ENCODE measurements around the gene SPAG6.

The SPAG6 gene

GRCh38 chr10:22338185-22338900 is 7.0 kb upstream of the SPAG6 start:
- Histone ChIP-seq H2AFZ (ENCODE audit: low read depth, low read length, severe bottlenecking) (no peak overlapping the region), H3K36me3 (ENCODE audit: low read length) (no peaks in the 10 kb centered on the region), H3K4me2 (ENCODE audit: low read depth, low read length, poor library complexity, severe bottlenecking) (no peak overlapping the region), H3K27me3 (ENCODE audit: low read length) (0 out of 2 replicates have a peak, but pooled peaks cover 2% of the 10 kb centered on the region), H3K27ac (ENCODE audit: low read depth, low read length) (no peak overlapping the region), H3F3A (ENCODE audit: insufficient read depth) (peaks cover 3% of the 10 kb centered on the region; the same call in 1 of the 2 replicates), H3K9ac (ENCODE audit: low read length) (no peak overlapping the region), H3K4me3 (ENCODE audit: insufficient read depth, low read length, poor library complexity, severe bottlenecking) (no peak overlapping the region), H4K20me1 (ENCODE audit: low read depth, low read length) (no peaks in the 10 kb centered on the region), H3K9me2 (replicated peaks; ENCODE audit: insufficient read depth, low read length) (no peaks in the 10 kb centered on the region), H3K9me3 (ENCODE audit: insufficient read depth, low read length) (no peaks in the 10 kb centered on the region), H3K79me2 (ENCODE audit: insufficient read depth, low read length) (no peaks in the 10 kb centered on the region)
- TF ChIP-seq EZH2phosphoT487 (conservative IDR thresholded peaks at IDR 0.05; ENCODE audit: low read length) (no peak), CTCF (IDR thresholded peaks at IDR 0.05; ENCODE audit: insufficient read depth, low read length, poor library complexity, severe bottlenecking) (no peak)

GRCh38 chr10:22338931-22339330 is 6.4 kb upstream of the SPAG6 start:
- no peak overlapping the region for H3K27ac ChIP-seq (ENCODE audit: low read depth, low read length)
- no peak overlapping the region for H3K4me3 ChIP-seq (ENCODE audit: insufficient read depth, low read length, poor library complexity, severe bottlenecking)
- peaks cover 3% of the 10 kb centered on the region; the same call in 1 of the 2 replicates for H3F3A ChIP-seq (ENCODE audit: insufficient read depth)
- H4K20me1 ChIP-seq (ENCODE audit: low read depth, low read length), result no peaks in the 10 kb centered on the region
- H3K9me2 ChIP-seq (replicated peaks; ENCODE audit: insufficient read depth, low read length), result no peaks in the 10 kb centered on the region
- H3K4me2 ChIP-seq (ENCODE audit: low read depth, low read length, poor library complexity, severe bottlenecking), result no peak overlapping the region
- 0 out of 2 replicates have a peak, but pooled peaks cover 2% of the 10 kb centered on the region for H3K27me3 ChIP-seq (ENCODE audit: low read length)
- no peaks in the 10 kb centered on the region for H3K9me3 ChIP-seq (ENCODE audit: insufficient read depth, low read length)
- TF ChIP-seq EZH2phosphoT487 (conservative IDR thresholded peaks at IDR 0.05; ENCODE audit: low read length) (no peak), CTCF (IDR thresholded peaks at IDR 0.05; ENCODE audit: insufficient read depth, low read length, poor library complexity, severe bottlenecking) (no peak)
- H3K36me3 ChIP-seq (ENCODE audit: low read length), result no peaks in the 10 kb centered on the region
- H3K9ac ChIP-seq (ENCODE audit: low read length), result no peak overlapping the region
- H3K79me2 ChIP-seq (ENCODE audit: insufficient read depth, low read length), result no peaks in the 10 kb centered on the region
- H2AFZ ChIP-seq (ENCODE audit: low read depth, low read length, severe bottlenecking), result no peak overlapping the region

GRCh38 chr10:22339761-22340328 is 5.5 kb upstream of the SPAG6 start:
- Histone ChIP-seq H2AFZ (ENCODE audit: low read depth, low read length, severe bottlenecking) (peak overlapping the region; percentile 96), H3K9ac (ENCODE audit: low read length) (peak overlapping the region; percentile 76)

More at GRCh38 chr10:22339761-22340328, 5.5 kb upstream of the SPAG6 start:
- peak overlapping the region; percentile 70 for H3K4me3 ChIP-seq (ENCODE audit: insufficient read depth, low read length, poor library complexity, severe bottlenecking)
- H3K36me3 ChIP-seq (ENCODE audit: low read length), result no peaks in the 10 kb centered on the region
- TF ChIP-seq EZH2phosphoT487 (conservative IDR thresholded peaks at IDR 0.05; ENCODE audit: low read length), result no peak
- H4K20me1 ChIP-seq (ENCODE audit: low read depth, low read length), result no peaks in the 10 kb centered on the region
- no peak overlapping the region for H3K27ac ChIP-seq (ENCODE audit: low read depth, low read length)
- H3F3A ChIP-seq (ENCODE audit: insufficient read depth), result peaks cover 3% of the 10 kb centered on the region; the same call in 1 of the 2 replicates
- peak overlapping the region; percentile 91 for H3K4me2 ChIP-seq (ENCODE audit: low read depth, low read length, poor library complexity, severe bottlenecking)
- H3K79me2 ChIP-seq (ENCODE audit: insufficient read depth, low read length), result no peaks in the 10 kb centered on the region
- H3K9me2 ChIP-seq (replicated peaks; ENCODE audit: insufficient read depth, low read length), result no peaks in the 10 kb centered on the region
- H3K27me3 ChIP-seq (ENCODE audit: low read length), result 0 out of 2 replicates have a peak, but pooled peaks cover 2% of the 10 kb centered on the region
- no peaks in the 10 kb centered on the region for H3K9me3 ChIP-seq (ENCODE audit: insufficient read depth, low read length)

All from SU-DHL-6 (cell line).